IPS-18c (cell line): ENCODE data around the gene ATP11C.
"Not testable (repeated sequence)": the region's sequence is repeated elsewhere in the genome, so short reads cannot be mapped to it uniquely, and the experiment has no call there.

Experiments
- H3K4me3 ChIP-seq: 2 replicates; pipeline ENCODE4 v1.7.0; 2013; ENCODE audit warnings: low read depth, mild to moderate bottlenecking, low read length, moderate library complexity; ENCODE audit not compliant: insufficient read depth
- H3K9me3 ChIP-seq: one replicate; pipeline ENCODE4 v1.6.1; 2013; ENCODE audit warnings: mild to moderate bottlenecking, low read length, moderate library complexity; ENCODE audit not compliant: control insufficient read depth, insufficient read depth

The ATP11C gene

GRCh38 chrX:139883984-139884383, 48.9 kb downstream of the ATP11C start:
- Histone ChIP-seq H3K9me3 (peaks cover 6% of the 10 kb centered on the region), H3K4me3 (no peak overlapping the region)

DNA sequence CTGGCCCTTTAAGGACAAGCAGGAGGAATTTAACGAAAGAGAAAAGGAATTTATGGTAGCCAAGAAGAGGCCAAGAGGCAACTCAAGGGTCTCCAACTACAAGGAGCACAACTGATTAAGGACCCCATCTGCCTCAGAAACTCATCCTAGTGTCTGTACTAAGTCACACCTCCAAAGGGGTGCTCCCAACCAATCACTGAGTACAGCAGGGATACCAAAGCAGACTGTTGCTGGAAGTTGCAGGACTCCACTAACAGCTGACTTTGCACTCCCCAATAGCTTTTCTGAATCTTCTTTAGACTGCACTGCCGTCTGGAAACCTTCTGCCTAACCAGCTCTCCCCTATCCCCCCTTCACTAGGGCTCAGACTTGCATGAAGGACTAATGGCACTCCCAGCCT, 50.6 kb downstream of the ATP11C start:
- peaks cover 6% of the 10 kb centered on the region for H3K9me3 ChIP-seq
- H3K4me3 ChIP-seq: no peak overlapping the region

- H3K4me3 ChIP-seq: no peak overlapping the region
- peaks cover 6% of the 10 kb centered on the region for H3K9me3 ChIP-seq
These were observed 51.3 kb downstream of the ATP11C start for GRCh38 chrX:139881572-139881971.

GRCh38 chrX:139881130-139881529, 51.7 kb downstream of the ATP11C start:
- peaks cover 2% of the 10 kb centered on the region for H3K9me3 ChIP-seq
- H3K4me3 ChIP-seq: no peak overlapping the region

GRCh38 chrX:139877710-139878414, 55.0 kb downstream of the ATP11C start:
- peaks cover 2% of the 10 kb centered on the region for H3K9me3 ChIP-seq
- no peak overlapping the region for H3K4me3 ChIP-seq

- Histone ChIP-seq H3K4me3 (no peak overlapping the region), H3K9me3 (peaks cover 2% of the 10 kb centered on the region)
These were observed 57.0 kb downstream of the ATP11C start for GRCh38 chrX:139875841-139876240.

- H3K9me3 ChIP-seq: peaks cover 13% of the 10 kb centered on the region
- H3K4me3 ChIP-seq: no peak overlapping the region
These were observed 63.1 kb downstream of the ATP11C start for GRCh38 chrX:139869796-139870195.

DNA sequence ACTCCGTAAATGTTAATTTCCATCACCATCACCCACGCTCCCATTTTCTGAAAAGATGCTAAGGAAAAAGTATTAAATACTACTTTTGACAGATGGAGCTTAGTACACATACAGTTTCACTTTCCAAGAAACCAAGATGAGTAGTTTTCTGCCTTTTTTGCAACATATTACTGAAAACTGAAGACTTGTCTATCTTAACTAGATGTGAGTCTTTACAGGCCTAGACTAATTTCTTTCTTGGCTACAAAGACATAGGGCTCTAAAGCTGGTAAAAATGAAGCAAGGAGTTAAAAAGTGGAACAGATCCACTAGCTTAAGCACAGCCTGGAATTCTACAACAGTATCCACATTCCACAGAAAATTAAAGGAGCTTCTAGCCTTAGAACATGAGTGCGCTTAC, 68.2 kb downstream of the ATP11C start:
- H3K9me3 ChIP-seq: peaks cover 14% of the 10 kb centered on the region
- 0 out of 2 replicates have a peak overlapping the region, but pooled peaks have one; percentile 9 for H3K4me3 ChIP-seq

DNA sequence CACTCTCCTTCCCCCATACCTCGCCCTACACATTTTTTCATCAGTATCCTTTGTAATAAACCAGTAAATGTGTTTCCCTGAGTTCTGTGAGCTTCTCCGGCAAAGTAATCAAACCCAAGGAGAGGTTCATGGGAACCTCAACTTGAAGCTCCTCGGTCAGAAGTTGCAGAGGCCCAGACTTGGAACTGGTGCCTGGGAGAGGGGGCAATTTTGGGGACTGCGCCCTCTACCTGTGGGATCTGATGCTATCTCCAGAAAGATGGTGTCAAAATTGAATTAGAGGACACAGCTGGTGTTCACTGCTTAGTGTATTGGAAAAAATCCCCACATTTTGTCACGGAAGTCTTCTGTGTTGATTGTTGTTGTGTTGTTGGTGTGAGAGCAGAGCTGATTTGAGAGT, 70.6 kb downstream of the ATP11C start:
- Histone ChIP-seq H3K9me3 (peaks cover 14% of the 10 kb centered on the region), H3K4me3 (no peak overlapping the region)

DNA sequence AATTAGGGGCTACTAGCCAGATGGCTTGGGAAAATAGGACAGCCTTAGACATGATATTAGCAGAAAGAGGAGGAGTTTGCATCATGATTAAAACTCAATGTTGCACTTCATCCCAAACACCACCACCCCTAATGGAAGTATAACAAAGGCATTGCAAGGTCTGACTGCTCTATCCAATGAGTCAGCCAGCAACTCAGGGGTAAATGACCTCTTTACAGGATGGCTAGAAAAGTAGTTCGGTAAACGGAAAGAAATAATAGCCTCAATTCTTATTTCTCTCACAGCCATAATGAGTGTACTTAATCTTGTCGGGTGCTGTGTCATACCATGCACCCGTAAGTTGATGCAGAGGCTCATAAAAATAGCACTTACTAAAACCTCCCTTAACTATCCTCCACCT, 76.0 kb downstream of the ATP11C start:
- not testable (repeated sequence) for H3K9me3 ChIP-seq, H3K4me3 ChIP-seq

DNA sequence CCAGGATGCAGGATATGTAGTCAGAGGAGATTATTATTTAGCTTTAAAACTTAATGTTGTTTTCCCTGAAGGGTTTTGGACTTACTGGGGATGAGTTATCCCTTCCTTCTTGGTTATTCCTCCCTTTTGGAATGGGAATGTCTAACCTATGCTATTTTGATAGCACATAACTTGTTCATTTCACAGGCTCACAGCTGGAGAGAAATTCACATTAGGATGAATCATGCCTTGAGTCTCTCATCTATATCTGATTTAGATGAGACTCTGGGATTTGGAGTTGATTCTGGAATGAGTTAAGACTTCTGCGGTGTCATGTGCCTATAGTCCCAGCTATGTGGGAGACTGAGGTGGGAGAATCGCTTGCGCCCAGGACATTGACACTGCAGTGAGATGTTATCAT, 81.1 kb downstream of the ATP11C start:
- H3K4me3 ChIP-seq: no peak overlapping the region
- peaks cover 9% of the 10 kb centered on the region for H3K9me3 ChIP-seq

GRCh38 chrX:139850968-139851367, 81.9 kb downstream of the ATP11C start:
- peaks cover 9% of the 10 kb centered on the region for H3K9me3 ChIP-seq

DNA sequence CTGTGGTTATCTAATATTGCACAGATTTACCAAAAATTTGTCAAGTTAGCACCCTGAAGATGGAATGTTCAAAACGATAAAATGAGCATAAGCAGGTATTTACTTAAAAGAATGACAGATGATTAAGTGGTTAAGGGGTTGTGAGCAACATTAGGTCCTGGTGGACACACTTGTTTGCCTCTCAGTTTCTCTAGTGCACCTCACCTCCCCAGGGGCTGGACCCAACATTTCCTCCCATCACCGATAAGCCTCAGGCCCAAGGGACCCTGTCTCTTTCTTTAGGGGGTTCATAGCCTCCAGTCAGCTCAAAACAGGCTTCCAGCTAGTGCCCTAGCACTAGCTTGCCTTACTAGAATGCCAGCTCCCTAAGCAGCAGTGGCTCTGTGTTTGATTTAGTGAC, 88.0 kb downstream of the ATP11C start:
- no peak overlapping the region for H3K4me3 ChIP-seq
- peaks cover 9% of the 10 kb centered on the region for H3K9me3 ChIP-seq

More at GRCh38 chrX:139850968-139851367, 81.9 kb downstream of the ATP11C start:
- H3K4me3 ChIP-seq: no peak overlapping the region

GRCh38 chrX:139844163-139844562, 88.7 kb downstream of the ATP11C start:
- H3K9me3 ChIP-seq: peaks cover 7% of the 10 kb centered on the region
- no peak overlapping the region for H3K4me3 ChIP-seq

GRCh38 chrX:139842326-139843185, 90.3 kb downstream of the ATP11C start:
- H3K9me3 ChIP-seq: no peaks in the 10 kb centered on the region
- H3K4me3 ChIP-seq: no peak overlapping the region

GRCh38 chrX:139836335-139836734, 96.5 kb downstream of the ATP11C start:
- H3K9me3 ChIP-seq, H3K4me3 ChIP-seq: not testable (repeated sequence)

DNA sequence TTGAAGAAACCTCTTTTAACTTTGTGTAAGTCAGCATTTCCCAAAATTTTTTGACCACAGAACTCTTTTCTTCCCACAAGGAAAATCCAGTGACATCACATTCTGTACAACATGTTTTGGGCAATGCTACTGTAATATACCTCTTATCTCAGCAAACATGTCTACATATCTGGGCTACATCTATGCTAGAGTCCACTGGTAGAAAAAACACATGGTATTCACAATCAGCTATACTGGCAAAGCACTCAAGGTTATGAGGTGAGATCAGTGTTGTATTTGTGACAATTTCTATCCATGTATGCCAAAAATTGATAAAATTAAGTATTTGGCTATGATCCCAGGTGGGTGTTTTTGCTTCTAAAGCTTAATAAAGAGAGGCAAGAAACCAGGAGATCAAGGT, 98.0 kb downstream of the ATP11C start:
- no peak overlapping the region for H3K4me3 ChIP-seq
- H3K9me3 ChIP-seq: no peaks in the 10 kb centered on the region

DNA sequence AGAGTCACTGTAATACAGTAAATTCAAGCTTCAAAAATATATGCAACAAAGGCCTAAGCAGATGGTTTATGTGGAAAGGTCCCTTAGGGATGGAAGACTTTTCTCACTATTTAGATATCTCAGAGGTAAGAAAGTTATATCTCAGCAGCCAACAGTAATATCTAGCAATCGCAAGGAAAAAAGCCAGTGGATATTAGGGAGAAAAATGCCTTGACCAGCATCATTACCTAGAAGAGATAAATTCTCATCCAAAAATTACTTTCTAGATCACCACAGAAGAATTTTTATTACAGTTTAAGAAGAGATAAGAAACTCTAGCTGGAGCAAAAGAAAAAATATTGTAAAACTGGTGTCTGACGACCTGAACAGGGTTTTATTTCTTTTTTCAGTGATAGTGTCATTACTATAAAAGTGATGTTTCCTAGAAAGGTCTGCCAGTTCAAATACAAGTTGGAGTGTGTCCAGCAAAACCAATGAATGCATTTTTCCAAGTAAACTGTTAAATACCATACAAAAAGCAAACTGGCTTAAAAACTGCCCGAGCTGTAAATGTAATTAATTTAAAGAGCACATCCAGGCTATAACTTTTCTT, 100.0 kb downstream of the ATP11C start:
- H3K4me3 ChIP-seq: no peak overlapping the region
- H3K9me3 ChIP-seq: peaks cover 2% of the 10 kb centered on the region
